Left kidney (tissue), 2 donors: ENCODE measurements around the gene KCNQ1. TPM values are rescaled to one million over a fixed set of nuclear protein-coding genes. Genes with fewer than 3 reads are reported as not detected.

Experiments used
- DNase-seq: peaks from one replicate; pipeline ENCODE4 v3.0.0-alpha.2; 2013
- polyA plus RNA-seq: library from polyadenylated mRNA; unstranded; fragments of 120-200 nt; gene quantifications from one replicate; pipeline ENCODE4 v1.2.1, GENCODE V29; 2013; ENCODE audit not compliant: insufficient read length

The KCNQ1 gene
- polyA plus RNA-seq, 1 donor = 9.1 TPM

GRCh38 chr11:2521733-2522630, 77.2 kb downstream of the KCNQ1 start:
- no peak for DNase-seq

GRCh38 chr11:2522631-2523255, 77.9 kb downstream of the KCNQ1 start:
- no peak for DNase-seq

GRCh38 chr11:2523821-2524391, 79.1 kb downstream of the KCNQ1 start:
- no peak for DNase-seq

- DNase-seq = no peak
Observed at GRCh38 chr11:2524446-2525165, 79.8 kb downstream of the KCNQ1 start.

GRCh38 chr11:2525166-2525861, 80.5 kb downstream of the KCNQ1 start:
- no peak for DNase-seq

- DNase-seq = no peak
Observed at GRCh38 chr11:2525941-2526807, 81.4 kb downstream of the KCNQ1 start.

- no peak for DNase-seq
Observed at GRCh38 chr11:2526808-2527381, 82.1 kb downstream of the KCNQ1 start.

GRCh38 chr11:2527621-2528291, 82.9 kb downstream of the KCNQ1 start:
- DNase-seq = no peak

- DNase-seq = no peak
Observed at GRCh38 chr11:2528301-2529050, 83.7 kb downstream of the KCNQ1 start.

- no peak for DNase-seq
Observed at GRCh38 chr11:2529173-2529572, 84.4 kb downstream of the KCNQ1 start.

GRCh38 chr11:2529636-2530035, 84.8 kb downstream of the KCNQ1 start:
- DNase-seq = no peak

GRCh38 chr11:2530131-2530854, 85.5 kb downstream of the KCNQ1 start:
- no peak for DNase-seq

GRCh38 chr11:2530855-2531200, 86.0 kb downstream of the KCNQ1 start:
- no peak for DNase-seq

- DNase-seq = no peak
Observed at GRCh38 chr11:2531277-2531986, 86.6 kb downstream of the KCNQ1 start.

- DNase-seq = no peak
Observed at GRCh38 chr11:2531987-2532703, 87.3 kb downstream of the KCNQ1 start.

GRCh38 chr11:2532704-2533586, 88.1 kb downstream of the KCNQ1 start:
- peak; percentile 87 for DNase-seq
